GM08714 (cell line): Measurements from ENCODE around the gene PRR15L.

Experiments
- H3K4me3 ChIP-seq: fragments of 200-500 bp; sonication (Bioruptor generic); 2 replicates; pipeline ENCODE4 v1.5.1; 2014; ENCODE audit warnings: mild to moderate bottlenecking, low read length, inconsistent platforms
- ZNF274 ChIP-seq: IDR thresholded peaks from 2 replicates; pipeline ENCODE4 v1.6.1; 2012; ENCODE audit warnings: mild to moderate bottlenecking, low read depth, low read length

The PRR15L gene

DNA sequence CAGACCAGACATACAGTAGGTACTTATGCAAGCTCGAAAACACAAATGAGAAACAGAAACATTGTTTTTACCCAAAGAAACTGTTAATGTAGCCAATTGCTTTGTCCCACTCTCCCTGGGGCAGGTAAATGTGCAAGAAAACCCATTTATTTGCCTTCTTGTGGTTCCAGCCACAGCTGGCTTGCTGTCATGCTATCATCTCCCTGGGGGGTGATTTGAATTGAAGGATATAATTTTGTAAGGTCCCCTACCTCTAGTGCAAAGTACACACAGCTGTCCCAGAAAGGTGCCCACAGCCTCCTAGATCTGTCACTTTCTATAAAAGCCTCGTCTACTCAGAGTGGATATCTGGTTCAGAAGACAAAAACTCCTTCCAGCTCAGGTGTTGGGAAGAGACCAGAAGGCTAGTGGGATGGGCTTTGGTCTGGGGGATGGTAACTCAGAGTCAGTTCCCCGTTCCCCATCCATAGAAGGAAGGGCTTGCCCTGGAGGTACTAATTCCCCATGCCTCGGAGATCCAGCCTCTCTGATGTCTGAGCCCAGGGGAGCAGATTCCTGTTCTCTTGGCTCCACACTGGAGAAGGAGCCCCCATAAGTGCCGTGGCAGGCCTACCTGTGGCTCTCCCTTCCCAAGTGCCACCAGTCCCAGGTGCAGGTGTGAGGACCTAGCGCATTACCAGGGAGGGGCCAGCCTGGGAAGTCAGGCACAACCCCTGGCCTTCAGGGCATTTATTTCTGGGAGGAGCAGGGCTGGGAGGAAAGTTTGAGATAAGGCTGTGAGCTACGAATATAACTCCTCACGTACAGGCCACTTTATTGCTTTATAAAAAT lies 2.4 kb upstream of the PRR15L start:
- TF ChIP-seq ZNF274: no peak

GRCh38 chr17:47956791-47957590 lies 692 bp downstream of the PRR15L start:
- TF ChIP-seq ZNF274: no peak
- no peak overlapping the region for H3K4me3 ChIP-seq

More for the DNA sequence above, 2.4 kb upstream of the PRR15L start:
- no peak overlapping the region for H3K4me3 ChIP-seq

DNA sequence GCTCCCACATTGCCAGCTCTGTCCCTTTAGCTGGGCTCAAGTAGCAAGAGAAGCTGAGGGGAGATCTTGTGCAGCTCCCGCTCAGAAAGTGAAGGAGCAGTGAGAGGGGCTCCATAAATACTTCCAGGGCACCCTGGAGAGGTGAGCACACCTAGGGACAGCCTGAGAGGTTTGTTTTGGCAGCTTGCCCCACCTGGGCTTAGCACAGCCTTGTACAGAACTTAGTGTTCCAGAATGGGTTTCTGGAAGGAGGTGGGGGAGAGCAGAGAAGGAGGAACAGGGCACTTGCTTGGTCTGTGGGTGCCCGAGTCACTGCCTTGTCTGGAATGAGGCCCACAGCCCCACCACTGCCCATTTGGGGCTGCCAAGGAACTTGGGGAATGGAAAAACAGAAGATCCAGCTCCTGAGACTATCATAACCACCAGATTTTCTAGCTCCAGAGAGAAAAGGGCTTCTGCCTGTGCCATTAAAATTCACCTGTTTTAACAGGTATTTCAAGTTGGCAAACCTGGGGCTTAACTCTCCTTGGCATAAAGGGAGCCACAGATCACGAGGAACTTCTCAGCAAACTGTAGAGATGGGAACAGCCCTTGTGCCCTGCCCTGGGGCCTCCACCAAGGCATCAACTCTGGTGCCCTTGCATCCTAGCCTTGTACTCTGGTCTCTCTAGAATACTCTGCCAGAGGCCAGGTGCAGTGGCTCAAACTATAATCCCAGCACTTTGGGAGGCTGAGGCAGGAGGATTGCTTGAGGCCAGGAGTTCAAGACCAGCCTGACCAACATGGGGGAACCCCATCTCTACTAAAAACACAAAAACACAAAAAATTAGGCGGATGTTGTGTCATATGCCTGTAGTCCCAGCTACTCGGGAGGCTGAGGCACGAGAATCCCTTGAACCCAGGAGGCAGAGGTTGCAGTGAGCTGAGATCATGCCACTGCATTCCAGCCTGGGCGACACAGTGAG lies 1.9 kb downstream of the PRR15L start:
- no peak for TF ChIP-seq ZNF274

GRCh38 chr17:47953909-47954308 lies 3.8 kb downstream of the PRR15L start:
- no peak for TF ChIP-seq ZNF274
- no peak overlapping the region for H3K4me3 ChIP-seq

More for the DNA sequence above, 1.9 kb downstream of the PRR15L start:
- no peak overlapping the region for H3K4me3 ChIP-seq

- no peak for TF ChIP-seq ZNF274
- H3K4me3 ChIP-seq: no peak overlapping the region
Measured at GRCh38 chr17:47952171-47953021, 5.3 kb downstream of the PRR15L start.

DNA sequence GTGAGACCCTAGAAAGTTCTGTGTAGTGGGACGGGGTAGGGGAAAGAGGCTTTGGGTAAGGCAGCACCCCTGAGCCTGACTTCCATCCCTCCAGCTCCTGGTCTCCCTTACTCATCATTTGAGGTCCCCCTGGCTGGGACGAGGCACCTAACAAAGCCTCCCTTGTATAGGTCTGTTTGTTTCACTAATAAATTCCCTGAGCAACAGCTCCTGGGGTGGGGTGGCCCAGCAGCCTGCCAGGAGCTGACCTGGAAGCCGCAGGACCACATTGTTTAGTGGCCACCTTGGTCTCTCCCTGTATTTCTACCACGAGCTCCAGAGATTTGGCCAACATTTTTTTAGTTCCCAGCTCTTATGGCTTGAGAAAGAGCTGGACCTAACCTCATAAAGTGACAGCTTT lies 7.2 kb downstream of the PRR15L start:
- no peak overlapping the region for H3K4me3 ChIP-seq
- no peak for TF ChIP-seq ZNF274

- TF ChIP-seq ZNF274: no peak
- H3K4me3 ChIP-seq: no peak overlapping the region; the same call in 1 of the 2 replicates
Measured at GRCh38 chr17:47949946-47950345, 7.7 kb downstream of the PRR15L start.

DNA sequence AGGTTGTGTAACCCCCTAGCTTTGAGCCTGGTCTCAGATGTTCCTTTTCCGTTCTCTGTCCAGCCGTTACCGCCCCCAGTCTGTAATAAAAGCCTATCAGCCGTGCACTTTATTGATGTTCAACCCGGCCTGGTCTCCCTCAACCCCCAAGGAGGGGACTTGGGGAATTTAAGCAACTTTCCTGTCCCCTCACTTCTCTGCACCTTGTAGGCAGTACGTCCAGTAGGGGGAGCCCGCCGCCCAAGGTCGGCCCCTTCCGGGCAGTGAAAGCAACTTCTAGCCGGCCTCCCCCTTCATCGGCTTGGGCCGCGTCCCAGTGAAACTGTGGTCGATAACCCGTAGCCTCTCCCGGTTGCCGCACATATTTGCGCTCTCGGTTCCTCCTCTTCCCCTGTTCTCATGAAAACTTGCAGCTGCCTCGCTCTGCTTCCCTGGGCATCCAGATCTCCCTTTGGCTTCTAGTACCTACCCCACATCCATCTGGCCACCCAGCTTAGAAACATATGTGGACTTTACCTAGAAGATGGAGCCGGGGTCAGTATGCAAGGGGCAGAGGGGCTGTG lies 8.4 kb downstream of the PRR15L start:
- H3K4me3 ChIP-seq: peak overlapping the region; percentile 21; the same call in 1 of the 2 replicates

DNA sequence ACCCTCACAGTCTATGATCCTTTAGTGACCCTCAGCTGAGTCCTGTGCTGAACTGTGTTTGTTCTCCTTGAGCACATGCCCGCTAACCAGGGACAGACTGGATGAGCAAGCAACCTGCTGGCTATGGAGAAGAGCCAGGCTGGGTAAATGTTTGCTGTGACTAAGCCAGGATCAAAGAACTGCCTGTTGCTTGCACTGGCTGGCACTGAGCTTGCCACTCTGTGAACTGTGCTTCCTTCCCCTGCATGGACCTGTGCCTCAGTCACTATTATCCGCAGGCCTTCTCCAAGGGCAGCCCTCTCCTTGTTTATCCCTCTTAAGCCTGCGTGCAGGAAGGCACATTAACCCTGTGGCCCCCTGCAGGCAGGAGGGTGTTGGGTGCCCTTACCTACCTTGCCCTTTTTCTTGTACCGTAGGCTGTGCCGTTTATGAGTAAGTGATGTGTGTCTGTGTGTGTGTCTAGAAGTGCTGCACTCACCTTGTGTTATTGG lies 8.9 kb downstream of the PRR15L start:
- no peak for TF ChIP-seq ZNF274
- no peak overlapping the region for H3K4me3 ChIP-seq

More for the DNA sequence above, 8.4 kb downstream of the PRR15L start:
- no peak for TF ChIP-seq ZNF274

DNA sequence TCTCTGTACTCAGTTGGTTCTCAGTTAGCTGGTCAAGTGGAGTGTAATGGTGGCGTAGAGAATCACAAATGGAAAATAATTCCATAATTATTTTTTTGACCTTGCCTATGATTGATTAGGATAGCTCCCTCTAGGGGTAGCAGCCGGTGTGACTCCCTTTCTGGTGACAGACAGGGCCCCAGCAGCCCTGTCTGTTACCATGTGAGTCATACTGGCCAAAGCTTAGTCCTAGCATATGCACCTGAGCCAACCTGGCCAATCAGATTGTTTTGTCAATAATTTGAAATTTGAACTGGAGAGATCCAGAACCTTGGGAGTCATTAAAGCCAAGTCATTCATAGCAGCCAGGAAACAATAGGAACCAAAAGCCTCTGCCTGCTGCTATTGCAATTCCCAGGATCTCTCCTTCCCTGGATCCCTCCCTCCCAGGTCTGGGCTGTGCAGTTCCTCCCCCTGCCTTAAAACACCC lies 10.7 kb downstream of the PRR15L start:
- TF ChIP-seq ZNF274: no peak
- no peak overlapping the region for H3K4me3 ChIP-seq

DNA sequence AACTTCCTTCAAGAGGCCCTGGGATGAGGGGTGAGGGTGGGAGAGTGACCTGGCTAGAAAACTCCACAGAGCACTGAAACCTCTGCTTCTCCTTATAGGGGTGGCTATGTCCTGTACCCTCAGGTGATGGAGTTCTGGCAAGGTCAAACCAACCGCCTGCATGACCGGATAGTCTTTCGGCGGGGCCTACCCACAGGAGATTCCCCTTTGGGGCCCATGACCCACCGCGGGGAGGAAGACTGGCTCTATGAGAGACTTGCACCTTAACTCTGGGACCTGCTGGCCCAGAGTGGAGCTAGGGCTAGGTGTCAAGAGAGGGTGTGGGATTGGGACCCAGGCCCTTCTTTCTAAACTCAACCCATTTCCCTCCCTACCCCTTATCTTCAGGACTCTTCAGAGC lies 11.2 kb downstream of the PRR15L start:
- no peak for TF ChIP-seq ZNF274
- no peak overlapping the region for H3K4me3 ChIP-seq
